Measurements from ENCODE around the gene BTBD6. TPM values are rescaled to one million over a fixed set of nuclear protein-coding genes. Genes with fewer than 3 reads are reported as not detected.

The BTBD6 gene
- total and polyA plus RNA-seq, 8 donors, result 4.3 to 44.5 (median 8.3) TPM

GRCh38 chr14:105212541-105213300, 35.6 kb upstream of the BTBD6 start:
- no peaks in the 10 kb centered on the region for H3K27me3 ChIP-seq
- TF ChIP-seq CTCF (IDR thresholded peaks at IDR 0.05), result no peak
- FAIRE-seq, result no peak
- no peak overlapping the region for H3K4me3 ChIP-seq
- DNase-seq, result peak in 1 of 6 donors; percentile 58
- H3K27ac ChIP-seq, result no peak overlapping the region
- intact Hi-C loops (cut with DNase I), result no loop called here
- no peak for ATAC-seq
- 90 to 91% methylated on average over 18 of the region's 18 CpGs for WGBS, 2 donors
- no peaks in the 10 kb centered on the region for H3K4me1 ChIP-seq
- H3K36me3 ChIP-seq, result peaks cover 0 to 17% (median 3%) of the 10 kb centered on the region in 3 donors
- no peaks in the 10 kb centered on the region for H3K9me3 ChIP-seq

- H3K9me3 ChIP-seq, result no peaks in the 10 kb centered on the region
- no peaks in the 10 kb centered on the region for H3K4me1 ChIP-seq
- intact Hi-C loops (cut with DNase I), result no loop called here
- ATAC-seq (no peak), DNase-seq (no peak), FAIRE-seq (no peak)
- peaks cover 3 to 22% (median 5%) of the 10 kb centered on the region in 3 donors for H3K36me3 ChIP-seq
- H3K27me3 ChIP-seq, result no peaks in the 10 kb centered on the region
- H3K4me3 ChIP-seq, result no peak overlapping the region
- TF ChIP-seq CTCF (IDR thresholded peaks at IDR 0.05), result no peak
- H3K27ac ChIP-seq, result no peak overlapping the region
- WGBS, 2 donors, result 92 to 96% methylated on average over 10 of the region's 10 CpGs
Observed at GRCh38 chr14:105213361-105213760, 35.0 kb upstream of the BTBD6 start.

- 87 to 91% methylated on average over 12 to 14 of the region's 14 CpGs for WGBS, 2 donors
- peaks cover 3 to 28% (median 8%) of the 10 kb centered on the region in 3 donors for H3K36me3 ChIP-seq
- intact Hi-C loops (cut with DNase I), result no loop called here
Observed at GRCh38 chr14:105214324-105214915, 33.9 kb upstream of the BTBD6 start.

GRCh38 chr14:105215602-105216001, 32.7 kb upstream of the BTBD6 start:
- no peak for TF ChIP-seq CTCF (IDR thresholded peaks at IDR 0.05)
- ATAC-seq (no peak), FAIRE-seq (no peak), DNase-seq (no peak)
- no peak overlapping the region for H3K4me3 ChIP-seq
- intact Hi-C loops (cut with DNase I), result no loop called here
- WGBS, 2 donors, result 97 to 100% methylated on average over 3 of the region's 3 CpGs
- peaks cover 3 to 29% (median 8%) of the 10 kb centered on the region in 3 donors for H3K36me3 ChIP-seq
- no peaks in the 10 kb centered on the region for H3K4me1 ChIP-seq
- no peaks in the 10 kb centered on the region for H3K27me3 ChIP-seq
- H3K9me3 ChIP-seq, result no peaks in the 10 kb centered on the region
- H3K27ac ChIP-seq, result no peak overlapping the region

More at GRCh38 chr14:105214324-105214915, 33.9 kb upstream of the BTBD6 start:
- FAIRE-seq (no peak), DNase-seq (peak in 1 of 6 donors; percentile 63), ATAC-seq (no peak)
- no peak for TF ChIP-seq CTCF (IDR thresholded peaks at IDR 0.05)
- Histone ChIP-seq H3K27ac (no peak overlapping the region), H3K4me3 (no peak overlapping the region), H3K9me3 (no peaks in the 10 kb centered on the region), H3K27me3 (no peaks in the 10 kb centered on the region), H3K4me1 (no peaks in the 10 kb centered on the region)

Data from pancreas (tissue), 10 donors.